KOPT-K1 (cell line): ENCODE data around the gene ITGB5.

Source experiments
- H3K27ac ChIP-seq: fragments of 200-600 bp; sonication (generic); 2 replicates; pipeline ENCODE4 v1.5.1; 2016; ENCODE audit warnings: antibody characterized with exemption, mild to moderate bottlenecking, low read depth, low read length; ENCODE audit not compliant: poor library complexity, severe bottlenecking
- H3K36me3 ChIP-seq: fragments of 200-600 bp; sonication (generic); 2 replicates; pipeline ENCODE4 v1.5.1; 2017; ENCODE audit warnings: antibody characterized with exemption, mild to moderate bottlenecking, low read length, moderate library complexity; ENCODE audit not compliant: insufficient read depth
- H3K9me3 ChIP-seq: fragments of 200-600 bp; sonication (generic); 2 replicates; pipeline ENCODE4 v1.5.1; 2017; ENCODE audit warnings: antibody characterized with exemption, low read length, mild to moderate bottlenecking; ENCODE audit not compliant: insufficient read depth, poor library complexity, severe bottlenecking

ITGB5 gene

GRCh38 chr3:124887177-124887931 is at the start of gene ITGB5:
ITGB5 (minus strand) TSS chr3:124887365; CDS start chr3:124887000, 365 bp downstream.
- Histone ChIP-seq H3K36me3 (no peaks in the 10 kb centered on the region), H3K9me3 (no peaks in the 10 kb centered on the region), H3K27ac (no peak within 1 kb of the TSS)

DNA sequence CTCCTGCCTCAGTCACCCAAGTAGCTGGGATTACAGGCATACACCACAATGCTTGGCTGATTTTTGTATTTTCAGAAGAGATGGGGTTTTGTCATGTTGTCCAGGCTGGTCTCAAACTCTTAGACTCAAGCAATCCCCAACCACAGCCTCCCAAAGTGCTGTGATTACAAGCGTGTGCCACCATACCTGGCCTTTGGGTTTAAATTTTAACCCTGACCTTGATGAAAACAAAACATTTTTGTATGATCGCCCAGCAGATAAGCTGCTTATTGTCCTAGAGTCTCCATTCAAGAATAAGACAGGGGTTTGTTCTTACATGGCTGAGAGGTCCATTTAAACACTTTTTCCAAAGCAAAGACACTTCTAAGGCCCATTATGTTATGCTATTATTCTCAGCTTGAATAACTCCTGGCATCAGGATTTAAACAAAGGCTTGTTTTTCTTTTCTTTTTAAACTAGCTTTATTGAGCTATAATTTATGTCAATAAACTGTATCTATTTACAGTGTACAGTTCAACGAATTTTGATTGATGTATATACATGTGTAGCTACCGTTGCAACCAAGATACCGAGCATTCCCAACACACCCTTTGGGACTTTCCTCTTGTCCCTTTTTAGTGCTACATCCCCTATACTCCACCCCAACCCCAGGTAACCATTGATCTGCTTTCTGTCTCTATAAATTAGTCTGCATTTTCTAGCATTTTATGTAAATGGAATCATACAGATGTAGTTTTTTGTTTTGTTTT is 48.8 kb upstream of the ITGB5 start:
- H3K9me3 ChIP-seq, result peaks cover 5% of the 10 kb centered on the region
- H3K27ac ChIP-seq, result no peak overlapping the region
- no peaks in the 10 kb centered on the region for H3K36me3 ChIP-seq

DNA sequence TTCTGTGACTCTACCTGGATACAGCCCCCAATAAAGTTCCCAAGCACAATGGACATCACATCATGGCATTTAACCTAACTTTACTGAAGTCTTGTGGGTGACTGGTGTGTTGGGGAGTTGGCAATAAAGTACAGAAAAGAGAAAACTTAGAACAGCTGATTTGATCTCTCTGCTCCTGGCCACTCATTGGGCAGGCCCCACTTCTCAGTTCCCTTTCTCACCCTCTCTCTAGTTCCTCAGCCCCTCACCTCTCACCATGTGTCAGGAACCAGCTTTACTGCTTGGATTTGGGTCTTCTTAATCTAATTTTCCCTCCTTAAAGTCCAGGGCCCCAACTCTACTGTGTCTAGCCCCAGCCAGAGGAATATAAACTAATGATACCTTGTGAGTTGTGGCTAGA is 48.1 kb upstream of the ITGB5 start:
- H3K36me3 ChIP-seq, result no peaks in the 10 kb centered on the region
- H3K27ac ChIP-seq, result no peak overlapping the region
- peaks cover 5% of the 10 kb centered on the region for H3K9me3 ChIP-seq

- Histone ChIP-seq H3K27ac (no peak within 1 kb of the TSS), H3K9me3 (peaks cover 5% of the 10 kb centered on the region), H3K36me3 (no peaks in the 10 kb centered on the region)
Measured at GRCh38 chr3:124934577-124934976, 47.4 kb upstream of the ITGB5 start, which contains the start of gene MUC13. MUC13 (minus strand) TSS chr3:124934751; CDS start chr3:124934712, 39 bp downstream.

GRCh38 chr3:124928333-124929202 is 41.4 kb upstream of the ITGB5 start:
- Histone ChIP-seq H3K27ac (no peak overlapping the region), H3K9me3 (no peaks in the 10 kb centered on the region), H3K36me3 (no peaks in the 10 kb centered on the region)

DNA sequence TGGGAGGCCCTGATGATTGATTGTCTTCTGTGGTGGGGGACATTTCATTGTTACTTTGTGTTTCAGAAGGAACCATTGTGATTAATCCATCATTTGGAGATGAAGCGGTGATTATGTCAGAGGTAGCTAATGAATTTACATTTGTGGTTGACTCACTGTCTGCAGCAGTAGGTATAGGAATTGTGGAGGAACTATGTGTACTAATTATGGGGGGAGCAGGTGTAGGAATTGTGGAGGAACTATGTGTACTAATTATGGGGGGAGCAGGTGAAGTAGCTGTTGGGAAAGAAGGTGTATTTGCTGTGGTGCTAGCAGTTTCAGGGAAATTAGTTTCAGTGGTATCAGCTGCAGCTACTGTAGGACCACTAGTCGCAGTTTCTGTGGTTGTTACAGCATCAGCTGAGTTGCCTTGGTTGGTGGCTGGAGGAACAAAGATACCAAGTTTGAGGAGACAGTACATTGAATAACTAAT is 40.4 kb upstream of the ITGB5 start:
- Histone ChIP-seq H3K9me3 (no peaks in the 10 kb centered on the region), H3K36me3 (no peaks in the 10 kb centered on the region), H3K27ac (no peak overlapping the region)

GRCh38 chr3:124926426-124927101 is 39.4 kb upstream of the ITGB5 start:
- no peaks in the 10 kb centered on the region for H3K36me3 ChIP-seq

GRCh38 chr3:124924741-124925140 is 37.6 kb upstream of the ITGB5 start:
- Histone ChIP-seq H3K27ac (no peak overlapping the region), H3K36me3 (no peaks in the 10 kb centered on the region), H3K9me3 (no peaks in the 10 kb centered on the region)

More at GRCh38 chr3:124926426-124927101, 39.4 kb upstream of the ITGB5 start:
- Histone ChIP-seq H3K9me3 (no peaks in the 10 kb centered on the region), H3K27ac (no peak overlapping the region)

DNA sequence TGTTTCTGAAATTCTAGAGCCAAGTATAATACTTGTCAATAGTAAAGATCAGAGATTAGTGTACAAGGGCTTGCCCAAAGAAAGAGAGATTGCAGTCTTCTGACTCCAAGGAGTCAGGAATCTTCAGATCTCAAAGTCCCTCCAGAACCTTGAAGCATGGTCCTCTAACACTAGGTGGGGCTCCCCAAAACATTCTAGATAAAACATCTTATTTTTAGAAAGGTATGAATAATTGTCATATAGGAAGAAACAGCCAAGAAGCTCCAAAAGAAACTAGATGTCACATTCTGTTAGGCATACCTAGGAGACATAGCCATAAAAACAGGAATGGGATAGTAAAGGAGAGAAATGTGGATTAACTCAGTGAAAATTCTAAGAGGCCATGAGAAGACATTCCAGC is 36.7 kb upstream of the ITGB5 start:
- Histone ChIP-seq H3K36me3 (no peaks in the 10 kb centered on the region), H3K9me3 (no peaks in the 10 kb centered on the region), H3K27ac (no peak overlapping the region)

- Histone ChIP-seq H3K27ac (no peak overlapping the region), H3K9me3 (no peaks in the 10 kb centered on the region), H3K36me3 (no peaks in the 10 kb centered on the region)
Measured at GRCh38 chr3:124920718-124921117, 33.6 kb upstream of the ITGB5 start.

DNA sequence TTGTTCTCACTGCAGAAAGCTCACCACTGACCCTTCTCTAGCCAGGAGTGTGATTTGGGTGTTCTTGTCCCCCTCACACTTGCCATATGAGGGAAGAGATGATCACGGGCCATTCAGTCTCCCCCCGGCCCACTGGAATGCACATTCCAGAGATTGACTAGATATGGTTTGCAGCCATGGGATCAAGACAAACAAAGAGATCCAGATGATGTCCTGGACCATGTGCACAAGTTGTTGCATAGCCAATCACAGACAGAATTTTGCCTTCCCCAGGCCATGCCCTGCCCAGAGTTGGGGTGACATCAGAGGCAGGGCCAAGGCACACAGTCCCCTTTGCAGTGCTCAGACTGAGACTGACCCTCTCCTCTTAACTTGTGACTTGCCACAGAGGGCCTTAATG is 32.6 kb upstream of the ITGB5 start:
- H3K27ac ChIP-seq, result no peak overlapping the region

GRCh38 chr3:124918524-124918923 is 31.4 kb upstream of the ITGB5 start:
- Histone ChIP-seq H3K27ac (no peak overlapping the region), H3K9me3 (no peaks in the 10 kb centered on the region), H3K36me3 (no peaks in the 10 kb centered on the region)

More for the DNA sequence above, 32.6 kb upstream of the ITGB5 start:
- Histone ChIP-seq H3K36me3 (no peaks in the 10 kb centered on the region), H3K9me3 (no peaks in the 10 kb centered on the region)

DNA sequence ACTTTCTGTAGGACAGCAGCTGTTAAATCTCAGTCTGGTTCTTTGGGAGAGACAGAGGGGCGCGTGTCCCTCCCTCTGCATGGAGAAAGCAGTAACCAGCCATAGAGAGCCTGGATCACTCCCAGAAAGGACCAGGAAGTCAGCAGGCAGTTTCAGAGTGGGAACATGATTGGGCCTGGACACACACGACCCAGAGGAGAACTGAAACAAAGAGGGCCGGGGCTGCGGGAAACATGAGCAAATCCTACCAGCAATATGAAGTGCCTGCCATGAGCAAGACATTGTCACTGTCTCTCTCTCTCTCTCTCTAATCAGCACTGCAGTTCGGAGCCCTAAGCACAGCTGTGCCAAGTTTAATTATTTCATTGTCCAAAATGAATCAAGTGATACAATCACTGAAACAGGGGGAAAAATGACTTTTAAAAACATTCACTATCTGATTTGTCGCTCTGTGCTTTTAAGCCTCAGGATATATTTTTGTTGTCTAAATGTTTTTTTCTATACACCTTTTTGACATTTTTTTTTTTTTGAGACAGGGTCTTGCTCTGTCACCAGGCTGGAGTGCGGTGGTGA is 29.8 kb upstream of the ITGB5 start:
- H3K36me3 ChIP-seq, result no peaks in the 10 kb centered on the region
- no peaks in the 10 kb centered on the region for H3K9me3 ChIP-seq
- H3K27ac ChIP-seq, result no peak overlapping the region

DNA sequence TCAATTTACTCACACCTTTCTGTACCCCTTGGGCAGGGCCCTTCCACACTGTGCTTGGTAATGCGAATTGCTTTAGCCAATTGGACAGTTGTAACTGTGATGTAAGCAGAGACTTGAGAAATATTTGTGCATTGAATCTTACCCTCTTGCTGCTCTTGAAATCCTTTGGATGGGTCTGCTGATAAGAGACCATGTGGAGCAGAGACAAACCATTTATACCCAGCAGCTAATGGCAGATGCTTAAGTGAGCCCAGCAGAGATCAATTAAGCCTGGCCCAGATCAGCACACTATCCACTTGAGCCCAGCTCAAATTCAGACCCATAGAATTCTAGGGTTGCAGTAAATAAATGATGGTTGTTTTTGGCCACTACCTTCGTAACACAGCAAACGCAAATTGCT is 28.1 kb upstream of the ITGB5 start:
- H3K27ac ChIP-seq, result no peak overlapping the region
- no peaks in the 10 kb centered on the region for H3K36me3 ChIP-seq
- no peaks in the 10 kb centered on the region for H3K9me3 ChIP-seq
